ENCODE results near the gene P2RX5.

The P2RX5 gene

GRCh38 chr17:3691617-3692067 is 4.3 kb downstream of the P2RX5 start:
- Histone ChIP-seq H3K4me3 (ENCODE audit: low read depth in 1 of 2, low read length in 1 of 2) (no peak overlapping the region), H3K27ac (no peak overlapping the region), H3K4me1 (ENCODE audit: control insufficient read depth in 1 of 2, insufficient read depth in 1 of 2, low read depth in 1 of 2, low read length in 1 of 2) (peaks cover 11 to 15% of the 10 kb centered on the region in 2 experiments), H3K9me3 (no peaks in the 10 kb centered on the region), H3K27me3 (peaks cover 42% of the 10 kb centered on the region), H3K36me3 (no peaks in the 10 kb centered on the region)
- no peak for TF ChIP-seq CTCF (IDR thresholded peaks at IDR 0.05)

- H3K9me3 ChIP-seq = no peaks in the 10 kb centered on the region
- peaks cover 0 to 3% of the 10 kb centered on the region in 2 experiments for H3K4me1 ChIP-seq (ENCODE audit: control insufficient read depth in 1 of 2, insufficient read depth in 1 of 2, low read depth in 1 of 2, low read length in 1 of 2)
- H3K36me3 ChIP-seq = no peaks in the 10 kb centered on the region
- TF ChIP-seq CTCF (IDR thresholded peaks at IDR 0.05) = no peak
- peaks cover 33% of the 10 kb centered on the region for H3K27me3 ChIP-seq
- no peak overlapping the region for H3K4me3 ChIP-seq (ENCODE audit: low read depth in 1 of 2, low read length in 1 of 2)
- no peak overlapping the region for H3K27ac ChIP-seq
These were observed 5.8 kb downstream of the P2RX5 start for GRCh38 chr17:3690094-3690715.

- peaks cover 31% of the 10 kb centered on the region for H3K27me3 ChIP-seq
- no peaks in the 10 kb centered on the region for H3K9me3 ChIP-seq
- no peak for TF ChIP-seq CTCF (IDR thresholded peaks at IDR 0.05)
- no peaks in the 10 kb centered on the region for H3K36me3 ChIP-seq
- H3K4me1 ChIP-seq (ENCODE audit: control insufficient read depth in 1 of 2, insufficient read depth in 1 of 2, low read depth in 1 of 2, low read length in 1 of 2) = no peaks in the 10 kb centered on the region
- no peak overlapping the region for H3K27ac ChIP-seq
- H3K4me3 ChIP-seq (ENCODE audit: low read depth in 1 of 2, low read length in 1 of 2) = no peak overlapping the region
These were observed 6.5 kb downstream of the P2RX5 start for GRCh38 chr17:3689262-3690093.

- Histone ChIP-seq H3K4me3 (ENCODE audit: low read depth in 1 of 2, low read length in 1 of 2) (no peak overlapping the region), H3K4me1 (ENCODE audit: control insufficient read depth in 1 of 2, insufficient read depth in 1 of 2, low read depth in 1 of 2, low read length in 1 of 2) (no peaks in the 10 kb centered on the region), H3K27ac (no peak overlapping the region), H3K27me3 (peaks cover 31% of the 10 kb centered on the region), H3K9me3 (no peaks in the 10 kb centered on the region), H3K36me3 (no peaks in the 10 kb centered on the region)
- TF ChIP-seq CTCF (IDR thresholded peaks at IDR 0.05) = no peak
These were observed 7.1 kb downstream of the P2RX5 start for GRCh38 chr17:3688852-3689261.

GRCh38 chr17:3688027-3688553 is 7.9 kb downstream of the P2RX5 start:
- peaks cover 23% of the 10 kb centered on the region for H3K27me3 ChIP-seq
- no peaks in the 10 kb centered on the region for H3K9me3 ChIP-seq
- H3K4me1 ChIP-seq (ENCODE audit: control insufficient read depth in 1 of 2, insufficient read depth in 1 of 2, low read depth in 1 of 2, low read length in 1 of 2) = peaks cover 0 to 1% of the 10 kb centered on the region in 2 experiments
- no peak for TF ChIP-seq CTCF (IDR thresholded peaks at IDR 0.05)
- H3K27ac ChIP-seq = no peak overlapping the region
- H3K4me3 ChIP-seq (ENCODE audit: low read depth in 1 of 2, low read length in 1 of 2) = no peak overlapping the region
- H3K36me3 ChIP-seq = no peaks in the 10 kb centered on the region

Measured in neutrophil (primary cell).